Dendritic cell treated with granulocyte-macrophage colony-stimulating factor and Interleukin-4, amounts not matched to agents 40 ng/mL and 50 ng/mL, for 4 days (primary cell): ENCODE results near the gene PPM1J.
"Not testable (repeated sequence)": the region's sequence is repeated elsewhere in the genome, so short reads cannot be mapped to it uniquely, and the experiment has no call there.

Experiments used
- H3K27ac Mint-ChIP-seq: one replicate; pipeline ENCODE4 v1.8.0; 2022; ENCODE audit warnings: mild to moderate bottlenecking, mixed read lengths
- H3K27me3 Mint-ChIP-seq: one replicate; pipeline ENCODE4 v1.8.0; 2022; ENCODE audit warnings: mild to moderate bottlenecking, mixed read lengths
- H3K36me3 Mint-ChIP-seq: one replicate; pipeline ENCODE4 v1.8.0; 2022; ENCODE audit warnings: low read depth, mixed read lengths
- H3K4me1 Mint-ChIP-seq: one replicate; pipeline ENCODE4 v1.8.0; 2022; ENCODE audit warnings: low read depth, mixed read lengths
- H3K4me3 Mint-ChIP-seq: one replicate; pipeline ENCODE4 v1.8.0; 2022; ENCODE audit warnings: mild to moderate bottlenecking, moderate library complexity, mixed read lengths
- H3K9me3 Mint-ChIP-seq: one replicate; pipeline ENCODE4 v1.8.0; 2022; ENCODE audit warnings: mixed read lengths
- intact Hi-C: fragments of 100-400 bp; cut with micrococcal nuclease; formaldehyde crosslinking; loops from one replicate; pipeline ENCODE4 v1.15.0; 2022

Gene PPM1J

GRCh38 chr1:112729011-112729410 is 13.9 kb upstream of the PPM1J start:
- H3K27me3 Mint-ChIP-seq, intact Hi-C loops, H3K9me3 Mint-ChIP-seq, H3K36me3 Mint-ChIP-seq, H3K27ac Mint-ChIP-seq, H3K4me3 Mint-ChIP-seq: not testable (repeated sequence)
- peaks cover 21% of the 10 kb centered on the region for H3K4me1 Mint-ChIP-seq

- peaks cover 22% of the 10 kb centered on the region for H3K4me1 Mint-ChIP-seq
- H3K4me3 Mint-ChIP-seq, H3K27me3 Mint-ChIP-seq, H3K27ac Mint-ChIP-seq, H3K36me3 Mint-ChIP-seq, intact Hi-C loops, H3K9me3 Mint-ChIP-seq: not testable (repeated sequence)
Measured at GRCh38 chr1:112728306-112728971, 13.3 kb upstream of the PPM1J start.

GRCh38 chr1:112727716-112728115 is 12.6 kb upstream of the PPM1J start:
- no peak overlapping the region for H3K4me3 Mint-ChIP-seq

GRCh38 chr1:112724240-112724639 is 9.1 kb upstream of the PPM1J start:
- Mint-ChIP-seq H3K27me3 (peaks cover 14% of the 10 kb centered on the region), H3K4me1 (peaks cover 44% of the 10 kb centered on the region)
- H3K9me3 Mint-ChIP-seq, H3K36me3 Mint-ChIP-seq, intact Hi-C loops, H3K4me3 Mint-ChIP-seq, H3K27ac Mint-ChIP-seq: not testable (repeated sequence)

More at GRCh38 chr1:112727716-112728115, 12.6 kb upstream of the PPM1J start:
- Mint-ChIP-seq H3K27ac (no peak overlapping the region), H3K4me1 (peaks cover 22% of the 10 kb centered on the region), H3K27me3 (peaks cover 2% of the 10 kb centered on the region), H3K36me3 (no peaks in the 10 kb centered on the region), H3K9me3 (no peaks in the 10 kb centered on the region)
- intact Hi-C loops = no loop called here

GRCh38 chr1:112723511-112723839 is 8.3 kb upstream of the PPM1J start:
- Mint-ChIP-seq H3K27me3 (peaks cover 18% of the 10 kb centered on the region), H3K4me3 (peak overlapping the region; percentile 4), H3K9me3 (no peaks in the 10 kb centered on the region), H3K27ac (peak overlapping the region; percentile 2), H3K36me3 (no peaks in the 10 kb centered on the region), H3K4me1 (peaks cover 52% of the 10 kb centered on the region)
- intact Hi-C loops = no loop called here

GRCh38 chr1:112722601-112723510 is 7.7 kb upstream of the PPM1J start:
- intact Hi-C loops = no loop called here
- Mint-ChIP-seq H3K27ac (peak overlapping the region; percentile 2), H3K27me3 (peaks cover 18% of the 10 kb centered on the region), H3K9me3 (no peaks in the 10 kb centered on the region), H3K36me3 (no peaks in the 10 kb centered on the region), H3K4me1 (peaks cover 55% of the 10 kb centered on the region), H3K4me3 (peak overlapping the region; percentile 48)

GRCh38 chr1:112721966-112722524 is 6.9 kb upstream of the PPM1J start:
- Mint-ChIP-seq H3K4me1 (peaks cover 64% of the 10 kb centered on the region), H3K36me3 (no peaks in the 10 kb centered on the region), H3K27ac (peak overlapping the region; percentile 2), H3K9me3 (no peaks in the 10 kb centered on the region), H3K4me3 (no peak overlapping the region), H3K27me3 (peaks cover 23% of the 10 kb centered on the region)
- intact Hi-C loops = no loop called here

- H3K27me3 Mint-ChIP-seq = peaks cover 29% of the 10 kb centered on the region
- H3K9me3 Mint-ChIP-seq, H3K4me3 Mint-ChIP-seq, intact Hi-C loops, H3K36me3 Mint-ChIP-seq, H3K27ac Mint-ChIP-seq: not testable (repeated sequence)
- H3K4me1 Mint-ChIP-seq = peaks cover 69% of the 10 kb centered on the region
Measured at GRCh38 chr1:112721294-112721693, 6.2 kb upstream of the PPM1J start.

- intact Hi-C loops = no loop called here
- no peak overlapping the region for H3K4me3 Mint-ChIP-seq
- H3K4me1 Mint-ChIP-seq = peaks cover 74% of the 10 kb centered on the region
- no peaks in the 10 kb centered on the region for H3K36me3 Mint-ChIP-seq
- no peaks in the 10 kb centered on the region for H3K9me3 Mint-ChIP-seq
- H3K27ac Mint-ChIP-seq = no peak overlapping the region
- peaks cover 29% of the 10 kb centered on the region for H3K27me3 Mint-ChIP-seq
Measured at GRCh38 chr1:112720800-112721199, 5.7 kb upstream of the PPM1J start.

GRCh38 chr1:112719706-112720105 is 4.6 kb upstream of the PPM1J start:
- intact Hi-C loops = loop anchor here (2.0 to 10.0 kb wide), 3 partner anchors 323 to 958 kb away; partner anchors contain the start of gene MAGI3
- no peak overlapping the region for H3K27ac Mint-ChIP-seq
- peaks cover 29% of the 10 kb centered on the region for H3K27me3 Mint-ChIP-seq
- no peaks in the 10 kb centered on the region for H3K9me3 Mint-ChIP-seq
- no peak overlapping the region for H3K4me3 Mint-ChIP-seq
- H3K4me1 Mint-ChIP-seq = peaks cover 81% of the 10 kb centered on the region
- no peaks in the 10 kb centered on the region for H3K36me3 Mint-ChIP-seq

- no peaks in the 10 kb centered on the region for H3K9me3 Mint-ChIP-seq
- peaks cover 29% of the 10 kb centered on the region for H3K27me3 Mint-ChIP-seq
- peaks cover 89% of the 10 kb centered on the region for H3K4me1 Mint-ChIP-seq
- intact Hi-C loops = loop anchor here (2.0 to 10.0 kb wide), 3 partner anchors 324 to 958 kb away; partner anchors contain the start of gene MAGI3
- H3K4me3 Mint-ChIP-seq = no peak overlapping the region
- H3K27ac Mint-ChIP-seq = no peak overlapping the region
- H3K36me3 Mint-ChIP-seq = no peaks in the 10 kb centered on the region
Measured at GRCh38 chr1:112718691-112719418, 3.7 kb upstream of the PPM1J start.

GRCh38 chr1:112717263-112717873 is 2.2 kb upstream of the PPM1J start:
- Mint-ChIP-seq H3K27me3 (peaks cover 34% of the 10 kb centered on the region), H3K36me3 (no peaks in the 10 kb centered on the region), H3K27ac (no peak overlapping the region), H3K9me3 (no peaks in the 10 kb centered on the region), H3K4me1 (peaks cover 90% of the 10 kb centered on the region), H3K4me3 (no peak overlapping the region)
- intact Hi-C loops = loop anchor here (2.0 to 10.0 kb wide), 3 partner anchors 239 to 960 kb away; partner anchors contain the start of genes MAGI3 and SLC16A1

- intact Hi-C loops = loop anchor here (1.0 to 10.0 kb wide), 4 partner anchors 88 to 961 kb away; partner anchors contain the start of genes MAGI3 and SLC16A1
- Mint-ChIP-seq H3K9me3 (no peaks in the 10 kb centered on the region), H3K4me3 (no peak overlapping the region), H3K27me3 (peaks cover 41% of the 10 kb centered on the region), H3K27ac (no peak overlapping the region), H3K36me3 (no peaks in the 10 kb centered on the region), H3K4me1 (peaks cover 85% of the 10 kb centered on the region)
Measured at GRCh38 chr1:112716133-112716720, 1.1 kb upstream of the PPM1J start.
